ENCODE measurements around the gene ASCC3.
"Not testable (repeated sequence)": the region's sequence is repeated elsewhere in the genome, so short reads cannot be mapped to it uniquely, and the experiment has no call there.

Gene ASCC3

DNA sequence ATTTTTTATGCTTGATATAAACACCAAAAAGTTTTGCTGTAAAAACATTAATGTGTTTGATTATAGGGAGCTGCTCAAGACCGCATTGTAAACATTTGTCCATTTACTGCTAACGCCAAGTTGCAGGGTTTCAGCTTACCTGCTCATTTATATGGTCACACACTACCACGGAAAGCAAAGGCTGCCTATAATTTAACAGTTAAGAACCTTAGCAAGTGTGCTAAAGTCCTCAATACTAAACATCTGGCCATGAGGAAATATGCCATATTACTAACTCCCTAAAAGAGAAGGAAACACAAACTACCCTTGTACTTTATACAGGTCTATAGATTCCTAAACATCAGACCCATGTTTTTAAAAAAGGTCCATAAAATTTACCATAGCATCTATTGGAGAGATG is 129.5 kb downstream of the ASCC3 start:
- TF ChIP-seq, protein P1, sequence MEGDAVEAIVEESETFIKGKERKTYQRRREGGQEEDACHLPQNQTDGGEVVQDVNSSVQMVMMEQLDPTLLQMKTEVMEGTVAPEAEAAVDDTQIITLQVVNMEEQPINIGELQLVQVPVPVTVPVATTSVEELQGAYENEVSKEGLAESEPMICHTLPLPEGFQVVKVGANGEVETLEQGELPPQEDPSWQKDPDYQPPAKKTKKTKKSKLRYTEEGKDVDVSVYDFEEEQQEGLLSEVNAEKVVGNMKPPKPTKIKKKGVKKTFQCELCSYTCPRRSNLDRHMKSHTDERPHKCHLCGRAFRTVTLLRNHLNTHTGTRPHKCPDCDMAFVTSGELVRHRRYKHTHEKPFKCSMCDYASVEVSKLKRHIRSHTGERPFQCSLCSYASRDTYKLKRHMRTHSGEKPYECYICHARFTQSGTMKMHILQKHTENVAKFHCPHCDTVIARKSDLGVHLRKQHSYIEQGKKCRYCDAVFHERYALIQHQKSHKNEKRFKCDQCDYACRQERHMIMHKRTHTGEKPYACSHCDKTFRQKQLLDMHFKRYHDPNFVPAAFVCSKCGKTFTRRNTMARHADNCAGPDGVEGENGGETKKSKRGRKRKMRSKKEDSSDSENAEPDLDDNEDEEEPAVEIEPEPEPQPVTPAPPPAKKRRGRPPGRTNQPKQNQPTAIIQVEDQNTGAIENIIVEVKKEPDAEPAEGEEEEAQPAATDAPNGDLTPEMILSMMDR (IDR thresholded peaks at IDR 0.05; ENCODE audit: low read depth, low read length), result no peak
- DNase-seq (ENCODE audit: extremely low read depth, low read depth), result no peak

DNA sequence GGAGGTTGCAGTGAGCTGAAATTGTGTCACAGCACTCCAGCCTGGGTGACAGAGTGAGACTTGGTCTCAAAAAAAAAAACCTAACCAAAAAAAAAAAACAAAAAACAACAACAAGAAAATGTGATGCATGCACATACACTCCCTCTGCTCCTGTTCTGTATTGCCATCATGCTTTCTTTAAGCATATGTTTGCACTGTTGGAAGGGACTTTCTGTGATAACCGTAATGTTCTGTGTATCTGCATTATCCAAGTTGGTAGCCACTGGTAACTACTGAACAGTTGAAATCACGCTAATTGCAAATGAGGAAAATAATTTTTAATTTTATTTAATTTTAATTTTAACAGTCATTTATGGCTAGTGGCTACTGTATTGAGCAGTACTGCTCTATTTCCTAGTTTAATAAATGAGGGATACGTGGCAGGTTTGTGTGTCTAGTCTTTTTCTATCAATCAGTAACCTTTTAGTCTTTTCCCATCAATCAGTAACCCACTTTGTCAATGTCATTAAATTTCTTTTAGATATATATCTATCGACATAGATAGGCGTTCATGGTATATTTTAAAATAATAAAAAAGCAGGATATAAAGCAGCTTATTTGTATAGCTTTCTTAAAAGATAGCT is 135.6 kb downstream of the ASCC3 start:
- no peak for DNase-seq (ENCODE audit: extremely low read depth, low read depth)
- TF ChIP-seq, protein P1 (IDR thresholded peaks at IDR 0.05; ENCODE audit: low read depth, low read length), result no peak

DNA sequence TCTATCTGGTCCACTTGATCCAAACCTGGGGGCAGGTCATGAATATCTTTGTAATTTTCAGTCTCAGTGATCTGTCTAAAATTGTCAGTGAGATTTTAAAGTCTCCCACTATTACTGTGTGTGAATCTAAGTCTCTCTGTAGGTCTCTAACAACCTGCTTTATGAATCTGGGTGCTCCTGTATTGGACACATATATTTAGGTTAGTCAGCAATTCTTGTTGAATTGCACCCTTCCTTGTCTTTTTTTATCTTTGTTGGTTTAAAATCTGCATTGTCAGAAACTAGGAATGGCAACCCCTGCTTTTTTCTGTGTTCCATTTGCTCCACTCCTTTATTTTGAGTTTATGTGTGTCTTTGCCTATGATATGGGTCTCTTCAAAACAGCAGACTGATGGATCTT is 140.7 kb downstream of the ASCC3 start:
- DNase-seq (ENCODE audit: extremely low read depth, low read depth), result no peak
- TF ChIP-seq, protein P1 (IDR thresholded peaks at IDR 0.05; ENCODE audit: low read depth, low read length), result no peak

DNA sequence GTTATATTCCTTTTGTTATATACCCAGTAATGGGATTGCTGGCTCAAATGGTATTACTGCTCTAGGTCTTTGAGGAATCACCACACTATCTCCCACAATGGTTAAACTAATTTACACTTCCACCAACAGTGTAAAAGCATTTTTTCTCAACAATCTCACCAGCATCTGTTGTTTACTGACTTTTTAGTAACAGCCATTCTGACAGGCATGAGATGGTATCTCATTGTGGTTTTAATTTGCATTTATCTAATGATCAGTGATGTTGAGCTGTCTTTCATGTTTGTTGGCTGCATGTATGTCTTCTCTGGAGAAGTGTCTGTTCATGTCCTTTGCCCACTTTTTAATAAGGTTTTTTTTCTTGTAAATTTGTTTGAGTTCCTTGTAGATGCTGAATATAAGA is 143.4 kb downstream of the ASCC3 start:
- not testable (repeated sequence) for DNase-seq (ENCODE audit: extremely low read depth, low read depth)

DNA sequence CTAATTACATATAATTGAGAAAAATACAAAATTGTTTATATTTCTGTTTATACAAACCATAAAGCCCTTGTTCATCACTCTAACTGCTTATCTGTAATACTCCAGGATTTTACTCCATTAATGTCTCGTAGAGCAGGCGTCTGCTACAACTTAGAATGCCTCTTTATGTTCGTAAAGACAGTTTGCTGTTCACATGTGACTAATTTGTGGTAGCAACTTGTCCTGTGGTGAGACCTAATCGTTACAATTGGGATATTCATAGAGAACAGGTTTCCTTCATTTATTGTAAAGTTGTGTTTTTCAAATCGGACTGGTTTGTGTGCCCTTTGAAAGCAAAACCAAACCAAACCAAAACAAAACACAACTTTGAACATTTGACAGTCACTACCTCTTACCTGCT is 149.7 kb downstream of the ASCC3 start:
- TF ChIP-seq, protein P1 (IDR thresholded peaks at IDR 0.05; ENCODE audit: low read depth, low read length), result no peak
- no peak for DNase-seq (ENCODE audit: extremely low read depth, low read depth)

DNA sequence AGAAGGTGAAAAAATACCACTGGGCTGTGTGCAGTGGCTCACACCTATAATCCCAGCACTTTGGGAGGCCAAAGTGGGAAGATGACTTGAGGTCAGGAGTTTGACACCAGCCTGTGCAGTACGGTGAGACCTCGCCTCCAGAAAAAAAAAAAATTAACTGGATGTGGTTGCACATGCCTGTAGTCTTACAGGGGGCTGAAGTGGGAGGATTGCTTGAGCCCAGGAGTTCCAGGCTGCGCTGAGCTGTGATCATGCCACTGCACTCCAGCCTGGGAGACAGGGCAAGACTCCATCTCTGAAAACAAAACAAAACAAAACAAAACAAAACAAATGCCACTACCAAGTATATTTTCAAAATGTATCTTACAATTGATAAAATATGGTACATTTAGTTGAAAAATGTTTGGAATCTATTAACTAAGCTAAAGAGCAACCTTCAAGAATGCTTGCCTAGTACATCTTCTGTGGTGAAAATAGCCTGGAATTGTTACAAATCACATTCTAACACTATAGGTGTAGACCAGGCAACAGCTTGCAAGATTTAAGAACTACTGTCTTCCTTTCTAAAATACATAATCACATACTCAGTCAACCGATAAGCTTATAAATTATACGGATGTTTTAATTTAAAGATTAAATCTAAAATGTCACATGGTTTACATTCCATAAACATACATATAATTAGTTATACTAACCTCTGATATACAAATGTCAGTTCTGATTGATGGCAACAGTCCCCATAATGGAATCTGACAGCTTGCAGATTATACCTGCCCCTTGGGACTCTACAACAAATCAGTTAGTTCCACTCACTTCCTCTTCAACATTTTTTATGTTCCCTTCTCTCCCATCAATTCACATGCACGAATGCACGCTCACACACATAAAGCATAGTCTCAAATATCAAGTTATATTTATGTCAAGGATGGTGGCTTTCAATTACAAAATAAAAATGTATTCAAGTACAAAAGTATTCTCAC is 150.8 kb downstream of the ASCC3 start:
- DNase-seq (ENCODE audit: extremely low read depth, low read depth), result no peak
- TF ChIP-seq, protein P1 (IDR thresholded peaks at IDR 0.05; ENCODE audit: low read depth, low read length), result no peak

DNA sequence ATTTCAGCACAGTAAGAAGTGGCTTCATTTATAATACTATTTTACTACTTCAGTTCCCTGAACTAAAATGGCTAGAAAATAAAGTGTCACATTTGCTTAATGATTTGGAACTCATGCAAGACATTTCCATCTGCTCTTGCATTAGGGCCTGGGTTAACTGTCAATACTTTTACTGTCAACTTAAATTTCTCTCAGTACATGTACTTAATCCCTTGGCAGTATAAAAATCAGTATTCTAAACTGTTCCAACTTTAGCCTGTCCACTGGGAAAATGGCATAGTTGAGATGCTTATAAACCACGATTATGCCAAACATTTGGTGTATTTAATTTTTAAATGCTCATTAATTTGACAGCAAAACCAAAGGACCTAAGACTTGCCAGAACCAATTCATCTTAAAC is 154.5 kb downstream of the ASCC3 start:
- TF ChIP-seq, protein P1 (IDR thresholded peaks at IDR 0.05; ENCODE audit: low read depth, low read length), result no peak
- DNase-seq (ENCODE audit: extremely low read depth, low read depth), result no peak

Measured in AG09319 (cell line).